Right lung (tissue), 5 donors: ENCODE measurements around the gene SNRPA. TPM values are rescaled to one million over a fixed set of nuclear protein-coding genes. Genes with fewer than 3 reads are reported as not detected.
"Not testable (repeated sequence)": the region's sequence is repeated elsewhere in the genome, so short reads cannot be mapped to it uniquely, and the experiment has no call there.

Experiments used
- DNase-seq, 2 donors: peaks; one replicate each; pipeline ENCODE4 v3.0.0-alpha.2; 2013
- polyA plus RNA-seq, 5 donors: library from polyadenylated mRNA; unstranded; fragments of 120-200 nt; gene quantifications; one replicate each; pipeline versions ENCODE4 v1.2.1 to v1.2.3, GENCODE V29; 2013; ENCODE audit warnings: inconsistent platforms in 1 of 5, low replicate concordance in 1 of 5; ENCODE audit not compliant: insufficient read length in 5 of 5, insufficient read depth in 1 of 5

Gene SNRPA
- polyA plus RNA-seq, 5 donors = 108 to 120 (median 115) TPM

GRCh38 chr19:40810649-40811408 is 59.8 kb downstream of the SNRPA start:
- DNase-seq = peak; percentile 75 to 79

DNA sequence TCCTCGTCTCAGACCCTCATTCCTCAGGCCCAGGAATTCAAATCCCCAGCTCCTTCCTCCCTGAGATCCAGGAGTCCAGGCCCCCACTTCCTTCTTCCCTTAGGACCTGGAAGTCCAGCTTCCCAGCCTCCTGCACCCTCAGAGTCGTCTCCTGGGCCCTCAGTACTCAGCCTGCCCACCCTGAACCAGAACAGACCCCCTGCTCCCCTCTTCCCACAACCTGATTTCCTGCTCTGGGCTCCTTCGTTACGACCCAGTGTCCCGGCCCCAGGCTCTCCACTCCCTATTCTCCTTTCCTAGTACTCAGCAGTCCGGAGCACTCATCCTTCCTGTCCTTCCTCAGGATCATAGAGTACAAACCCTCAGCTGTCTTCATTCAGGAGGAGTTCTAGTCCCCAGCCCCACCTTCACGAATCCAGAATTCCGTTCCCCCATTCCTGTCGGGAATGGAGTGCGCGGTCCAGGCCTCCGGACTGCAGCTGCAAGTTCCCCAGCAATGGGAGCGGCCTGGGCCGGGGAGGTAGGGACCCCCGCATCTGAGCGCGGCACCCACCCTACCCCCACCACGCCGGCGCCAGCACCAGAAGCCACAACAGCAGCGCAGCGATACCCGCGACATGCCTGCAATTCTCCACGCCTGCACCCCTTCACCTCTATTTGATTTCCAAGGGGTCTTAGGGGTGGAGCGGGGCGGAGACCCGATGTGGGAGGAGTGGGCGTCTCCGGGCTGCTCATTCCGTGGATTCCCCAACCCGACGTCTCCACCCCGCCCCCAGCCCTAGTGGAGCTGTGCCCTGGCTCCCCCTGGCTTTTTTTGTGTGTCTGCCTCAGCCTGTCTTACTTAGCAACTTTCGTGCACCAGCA is 60.7 kb downstream of the SNRPA start:
- DNase-seq = no peak

GRCh38 chr19:40812571-40812970 is 61.6 kb downstream of the SNRPA start:
- not testable (repeated sequence) for DNase-seq

GRCh38 chr19:40813182-40813581 is 62.2 kb downstream of the SNRPA start:
- no peak for DNase-seq

Other genes with a start within 250 kb of the SNRPA start
- gene SHKBP1, start 174.3 kb upstream of the SNRPA start, polyA plus RNA-seq = 10 to 100 TPM; 34.3 to 55.7 (median 38.9) TPM
- 100 to 1,000 TPM; 225 to 627 (median 357) TPM for gene LTBP4, start 149.8 kb upstream of the SNRPA start, polyA plus RNA-seq
- gene NUMBL, start 60.6 kb upstream of the SNRPA start, polyA plus RNA-seq = 10 to 100 TPM; 10.3 to 20.5 (median 15.4) TPM
- 10 to 100 TPM; 24.7 to 36.9 (median 32.4) TPM for gene COQ8B, start 34.3 kb upstream of the SNRPA start, polyA plus RNA-seq
- 10 to 100 TPM in 3 of 5 donors, 1 to 10 TPM in 2; 9.4 to 14.5 (median 13.3) TPM for gene ITPKC, start 34.1 kb upstream of the SNRPA start, polyA plus RNA-seq
- gene ACTMAP, start 726 bp upstream of the SNRPA start, polyA plus RNA-seq = 10 to 100 TPM; 10.8 to 14.4 (median 12.4) TPM
- 1 to 10 TPM in 4 of 5 donors, under 1 TPM in 1; 0.49 to 5.9 (median 3.6) TPM for gene MIA, start 24.3 kb downstream of the SNRPA start, polyA plus RNA-seq
- gene RAB4B, start 27.0 kb downstream of the SNRPA start, polyA plus RNA-seq = 10 to 100 TPM; 10.0 to 16.7 (median 11.5) TPM
- gene EGLN2, start 48.0 kb downstream of the SNRPA start, polyA plus RNA-seq = 10 to 100 TPM; 54.8 to 91.0 (median 67.7) TPM
- gene CYP2A6, start 99.2 kb downstream of the SNRPA start, polyA plus RNA-seq = under 1 TPM; 0.31 to 0.87 (median 0.52) TPM
- gene CYP2A7, start 131.0 kb downstream of the SNRPA start, polyA plus RNA-seq = under 1 TPM in 4 of 5 donors, not detected in 1; 0.14 to 0.39 (median 0.17) TPM
- gene CYP2B6, start 240.1 kb downstream of the SNRPA start, polyA plus RNA-seq = under 1 TPM in 4 of 5 donors, not detected in 1; 0.08 to 0.28 (median 0.19) TPM